Stimulated activated CD8-positive, alpha-beta memory T cell treated with anti-CD3 and anti-CD28 coated beads, Interleukin-4, amount 100 ng/mL, for 1 hour (primary cell): ENCODE measurements around the gene C1QB.
"Not testable (repeated sequence)": the region's sequence is repeated elsewhere in the genome, so short reads cannot be mapped to it uniquely, and the experiment has no call there.

Experiments used
- DNase-seq, 2 donors: peaks; one replicate each; pipeline ENCODE4 v3.0.0-alpha.2; 2020; ENCODE audit warnings: low read depth in 2 of 2, low spot score in 1 of 2

Gene C1QB

DNA sequence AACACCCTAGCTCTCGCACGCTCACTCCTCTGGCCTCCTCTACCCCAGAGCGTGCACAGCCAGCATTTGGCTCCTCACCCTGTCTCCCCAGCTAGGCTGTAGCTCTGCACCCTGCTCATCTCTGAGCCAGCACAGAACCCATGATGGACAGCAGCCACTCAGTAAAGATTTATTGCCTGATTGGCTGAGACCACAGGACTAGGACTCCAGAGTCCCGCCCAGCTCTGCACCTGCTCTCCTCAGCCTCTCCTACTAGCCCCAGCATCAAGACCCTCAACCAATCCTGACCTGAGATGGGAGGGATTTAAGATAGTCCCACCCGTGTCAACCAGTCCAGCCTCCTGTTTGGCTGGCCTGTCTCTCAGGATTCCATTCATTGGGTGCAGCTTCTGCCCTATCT lies 9.3 kb downstream of the C1QB start:
- no peak for DNase-seq

- no peak for DNase-seq
Measured at GRCh38 chr1:22662986-22663408, 10.0 kb downstream of the C1QB start.

GRCh38 chr1:22665752-22666151 lies 12.7 kb downstream of the C1QB start:
- no peak for DNase-seq

DNA sequence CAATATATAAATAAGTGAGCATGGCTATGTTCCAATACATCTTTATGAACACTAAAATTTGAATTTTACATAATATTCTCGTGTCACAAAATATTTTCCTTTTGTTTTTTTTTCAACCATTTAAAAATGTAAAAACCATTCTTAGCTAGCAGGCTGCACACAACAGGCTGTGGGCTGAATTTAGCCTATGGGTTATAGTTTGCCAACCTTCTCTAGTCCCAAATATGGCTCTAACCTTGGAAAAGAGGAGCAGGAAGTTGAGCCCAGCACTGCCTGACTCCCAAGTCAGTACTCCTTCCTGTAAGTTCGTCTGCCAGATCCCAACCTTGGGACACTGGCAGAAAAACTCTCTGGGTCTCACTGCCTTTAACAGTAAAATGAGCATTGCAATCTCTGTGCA lies 13.4 kb downstream of the C1QB start:
- no peak for DNase-seq

DNA sequence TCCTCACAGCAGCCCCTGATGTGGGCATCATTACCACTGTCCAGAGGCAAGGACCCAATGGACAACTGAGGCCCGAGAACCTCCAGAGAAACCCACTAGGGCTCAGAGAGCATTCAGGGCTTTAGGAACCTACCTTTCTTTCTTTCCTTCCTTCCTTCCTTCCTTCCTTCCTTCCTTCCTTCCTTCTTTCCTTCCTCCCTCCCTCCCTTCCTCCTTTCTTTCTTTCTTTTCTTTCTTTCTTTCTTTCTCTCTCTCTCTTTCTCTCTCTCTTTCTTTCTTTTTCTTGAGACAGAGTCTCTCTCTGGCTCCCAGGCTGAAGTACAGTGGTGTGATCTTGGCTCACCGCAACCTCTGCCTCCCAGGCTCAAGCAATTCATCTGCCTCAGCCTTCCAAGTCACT lies 15.8 kb downstream of the C1QB start:
- DNase-seq: not testable (repeated sequence)

GRCh38 chr1:22670352-22670975 lies 17.4 kb downstream of the C1QB start:
- DNase-seq: no peak

DNA sequence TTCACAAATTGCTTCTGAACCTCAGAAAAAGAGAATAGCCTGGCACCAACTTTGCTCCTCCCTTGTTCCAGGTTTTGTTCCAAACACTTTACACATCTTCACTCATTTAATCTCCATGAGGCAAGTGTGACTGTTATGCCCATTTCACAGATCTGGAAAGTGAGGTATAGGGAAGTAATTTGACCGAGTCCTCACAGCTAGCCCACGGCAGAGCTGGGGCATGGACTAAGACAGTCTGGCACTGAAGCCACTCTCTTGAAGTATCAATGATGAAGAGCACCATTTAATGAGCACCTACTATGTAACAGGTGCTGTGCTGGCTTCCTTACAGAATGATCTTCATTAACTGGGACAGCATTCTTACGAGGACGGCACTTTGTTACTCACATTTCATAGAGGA lies 19.0 kb downstream of the C1QB start:
- no peak for DNase-seq

GRCh38 chr1:22673486-22674409 lies 20.7 kb downstream of the C1QB start:
- no peak for DNase-seq

GRCh38 chr1:22674410-22674749 lies 21.3 kb downstream of the C1QB start:
- DNase-seq: no peak

DNA sequence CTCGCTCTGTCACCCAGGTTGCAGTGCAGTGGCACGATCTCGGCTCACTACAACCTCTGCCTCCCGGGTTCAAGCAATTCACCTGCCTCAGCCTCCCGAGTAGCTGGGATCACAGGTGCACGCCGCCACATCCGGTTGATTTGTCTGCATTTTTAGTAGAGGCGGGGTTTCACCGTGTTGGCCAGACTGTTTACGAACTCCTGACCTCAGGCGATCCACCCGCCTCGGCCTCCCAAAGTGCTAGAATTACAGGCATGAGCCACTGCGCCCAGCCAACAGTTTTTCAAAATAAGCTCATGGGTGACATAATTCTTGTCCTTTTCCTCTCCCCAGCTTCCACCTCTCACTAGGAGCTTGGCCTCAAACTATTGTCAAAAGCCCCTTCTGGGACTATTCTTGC lies 23.1 kb downstream of the C1QB start:
- DNase-seq: not testable (repeated sequence)

DNA sequence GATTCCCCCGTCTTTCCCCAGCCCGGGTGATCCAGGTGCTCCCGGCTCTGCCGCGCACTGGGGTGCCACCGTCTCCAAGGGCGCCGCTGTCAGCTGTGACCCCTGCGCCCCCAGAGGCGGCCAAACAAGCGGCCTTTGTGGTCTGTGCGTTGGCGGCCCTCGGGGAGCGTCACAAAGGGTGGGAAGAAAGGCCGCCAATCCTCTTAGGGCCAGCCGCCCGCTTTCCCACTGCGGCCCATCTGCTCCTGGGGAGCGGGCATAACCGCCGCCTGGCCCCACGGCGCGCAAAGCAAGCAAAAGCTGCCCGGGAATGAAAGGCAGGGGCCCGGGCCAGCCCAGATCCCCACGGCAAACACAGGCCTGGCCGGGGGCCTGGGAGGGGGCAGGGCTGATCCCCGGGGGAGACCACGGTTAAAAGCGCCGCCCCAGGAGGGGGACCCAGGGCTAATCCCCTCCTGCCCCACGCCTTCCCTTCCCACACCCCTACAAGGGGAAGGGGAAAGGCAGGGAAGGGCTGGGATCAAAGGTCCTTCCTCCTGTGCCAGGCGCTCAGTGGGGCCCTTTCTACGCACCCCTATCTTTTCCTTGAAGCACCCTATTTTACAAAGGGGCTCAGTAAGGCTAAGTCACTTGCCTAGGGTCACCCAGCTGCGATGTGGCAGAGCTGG lies 24.0 kb downstream of the C1QB start:
- DNase-seq: no peak

DNA sequence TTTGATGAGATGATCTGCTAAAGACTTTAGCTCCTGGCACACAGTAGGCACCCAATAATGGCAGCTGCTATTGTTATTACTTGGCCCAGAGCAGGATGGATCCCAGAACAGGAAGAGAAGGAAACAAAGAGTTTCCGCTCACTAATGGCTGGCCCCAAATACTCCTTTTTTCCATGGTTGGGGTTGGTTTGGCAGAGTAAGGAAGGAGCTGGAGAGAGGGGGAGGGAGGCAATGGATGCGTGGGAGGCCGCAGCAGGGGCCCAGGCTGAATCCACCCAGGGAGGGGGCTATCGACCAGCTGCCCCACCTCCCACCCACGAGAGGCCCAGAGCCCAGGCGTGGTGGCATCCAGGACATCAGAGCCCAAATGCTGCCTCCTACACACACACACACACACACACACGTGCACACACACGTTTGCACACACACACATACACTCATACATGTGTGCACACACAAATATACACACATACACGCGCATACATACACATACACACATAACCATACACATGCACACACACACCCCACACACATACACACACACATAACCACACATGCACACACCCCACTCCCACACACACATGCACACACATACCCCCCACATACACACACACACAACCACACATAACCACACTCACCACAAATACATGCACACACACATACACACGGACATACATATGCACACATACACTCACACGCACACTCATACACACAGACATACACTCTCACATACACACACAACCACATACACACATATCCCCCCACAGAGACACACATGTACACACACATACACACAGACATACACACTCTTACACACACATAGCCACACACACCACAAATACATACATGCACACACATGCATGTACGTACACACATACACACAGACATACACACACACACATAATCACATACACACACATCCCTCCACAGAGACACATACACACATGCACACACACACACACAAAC lies 25.2 kb downstream of the C1QB start:
- no peak for DNase-seq

GRCh38 chr1:22680726-22681125 lies 27.7 kb downstream of the C1QB start:
- no peak for DNase-seq

DNA sequence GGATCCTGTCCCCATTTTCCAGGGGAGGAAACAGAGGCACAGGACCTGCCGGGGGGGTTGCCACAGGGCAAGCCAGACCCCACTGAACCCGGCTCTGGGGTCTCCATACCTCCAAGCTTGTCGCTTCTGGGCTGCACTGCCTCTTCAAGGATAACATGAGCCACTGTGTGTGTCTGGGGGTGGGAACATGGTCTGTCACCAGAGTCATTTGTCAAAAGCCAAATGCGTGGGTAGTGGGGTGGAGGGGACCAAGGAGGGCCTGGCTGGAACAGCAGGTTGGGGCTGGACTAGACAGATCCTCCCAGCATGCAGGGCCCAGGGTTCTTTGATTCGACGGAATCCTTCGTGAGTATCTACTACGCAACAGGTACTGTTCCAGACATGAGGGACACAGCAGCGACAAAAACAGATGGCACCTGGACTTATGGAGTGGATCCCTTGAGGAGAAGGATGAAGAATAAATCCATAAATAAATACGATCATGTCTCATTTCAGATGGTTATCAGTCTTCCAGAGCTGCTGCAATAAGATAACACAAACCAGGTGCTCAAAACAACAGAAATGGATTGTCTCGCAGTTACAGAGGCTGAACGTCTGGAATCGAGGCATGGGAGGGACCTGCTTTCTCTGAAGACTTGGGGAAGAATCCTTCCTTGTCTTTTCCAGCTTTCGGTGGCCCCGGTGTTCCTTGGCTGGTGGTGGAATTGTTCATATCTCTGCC lies 28.7 kb downstream of the C1QB start:
- no peak for DNase-seq

- DNase-seq: no peak
Measured at GRCh38 chr1:22683547-22683946, 30.5 kb downstream of the C1QB start.

- no peak for DNase-seq
Measured at GRCh38 chr1:22685591-22686059, 32.6 kb downstream of the C1QB start.

GRCh38 chr1:22687191-22687590 lies 34.2 kb downstream of the C1QB start:
- DNase-seq: no peak

DNA sequence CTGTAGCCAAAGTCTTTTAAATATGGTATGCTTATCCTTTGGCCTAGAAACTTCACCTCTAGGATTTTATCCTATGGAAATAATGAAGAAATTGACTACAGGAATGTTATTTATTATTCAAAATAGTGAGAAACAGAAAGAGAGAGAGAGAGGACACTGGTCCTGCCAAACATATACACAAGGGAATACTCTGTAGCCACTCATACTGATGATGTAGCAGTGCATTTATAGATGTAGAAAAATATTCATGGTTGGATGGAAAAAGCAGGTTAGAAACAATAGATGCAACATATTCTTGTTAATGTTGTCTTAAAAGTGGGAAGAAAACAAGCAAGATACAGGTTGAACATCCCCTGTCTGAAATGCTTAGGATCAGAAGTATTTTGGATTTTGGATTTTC lies 35.4 kb downstream of the C1QB start:
- DNase-seq: no peak

GRCh38 chr1:22689505-22689904 lies 36.5 kb downstream of the C1QB start:
- no peak for DNase-seq

DNA sequence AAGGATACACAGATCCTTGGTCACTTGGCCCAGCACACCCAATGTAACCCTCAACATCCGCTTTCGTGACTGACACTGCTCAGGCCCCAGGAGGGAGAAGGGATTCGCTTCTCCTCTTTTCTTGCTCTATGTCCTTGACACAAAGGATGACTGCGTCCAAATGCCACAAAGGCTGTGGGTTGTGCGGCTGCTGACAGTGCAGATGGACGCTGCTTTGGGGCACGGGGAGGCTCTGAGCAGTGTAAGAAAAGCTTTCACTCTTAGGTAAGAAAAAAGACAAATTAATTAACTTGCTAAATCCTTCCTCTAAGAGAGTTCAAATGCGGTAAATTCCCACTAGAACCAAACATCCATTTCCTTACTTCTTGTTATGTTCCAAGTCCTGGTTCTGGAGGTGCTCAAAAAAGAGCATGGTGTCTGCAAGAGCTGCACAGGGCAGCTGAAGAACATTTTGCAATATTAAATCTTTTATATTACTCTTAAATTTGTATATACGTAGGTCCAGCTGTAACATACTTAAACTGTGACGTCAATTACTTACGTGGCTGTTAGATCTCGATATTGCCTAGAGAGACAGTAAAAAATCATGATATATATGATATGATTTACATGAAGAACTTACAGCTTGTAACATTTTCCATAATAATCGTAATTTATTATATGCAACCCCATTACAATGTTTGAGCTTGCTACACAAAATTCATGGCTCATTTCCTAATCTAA lies 38.2 kb downstream of the C1QB start:
- DNase-seq: no peak
